HCT116 (cell line): ENCODE data around the gene NGFR. TPM values are rescaled to one million over a fixed set of nuclear protein-coding genes. Genes with fewer than 3 reads are reported as not detected.

Experiments used
- ATAC-seq: fragments of 200-7000 bp; cut with Tn5 transposase; 2 replicates; pipeline ENCODE4 v1.9.1; 2020; ENCODE audit warnings: mild to moderate bottlenecking, moderate library complexity
- BruUV-seq: library from RNA; stranded (reverse); fragments of 400-500 nt; replicated peaks from 2 replicates; lab custom pipeline; 2021; lab: Mats Ljungman, UMichigan
- CTCF ChIA-PET: fragments of 300-600 bp; sonication (Branson Sonifier 250); formaldehyde crosslinking; loops from one replicate; lab custom pipeline; 2021; ENCODE audit warnings: antibody characterized with exemption; lab: Charles Lee
- POLR2A ChIA-PET: fragments of 300-600, 350-600 bp; sonication (Branson Sonifier 250); formaldehyde crosslinking; loops from one replicate; lab custom pipeline; 2021; ENCODE audit warnings: antibody characterized with exemption; lab: Charles Lee
- RAD21 ChIA-PET, 2 experiments: fragments of 300-600 bp; sonication (Branson Sonifier 250); formaldehyde crosslinking; loops; one replicate each; lab custom pipeline; 2023; ENCODE audit warnings: low total read pairs in 2 of 2; ENCODE audit not compliant: uncharacterized antibody in 2 of 2, unreplicated experiment in 2 of 2, low non-redundant PET in 1 of 2; lab: Charles Lee
- DNase-seq: peaks from one replicate; pipeline ENCODE4 v3.0.0-alpha.2; 2010; ENCODE audit warnings: low read depth, low spot score
- H2AFZ ChIP-seq: fragments of 200-600 bp; shearing (Covaris generic), sonication (generic); 2 replicates; pipeline ENCODE4 v1.6.1; 2017; ENCODE audit warnings: low read depth, mixed run types, mixed read lengths, antibody characterized with exemption, low read length; ENCODE audit not compliant: poor library complexity, severe bottlenecking
- H3K27ac ChIP-seq: 2 replicates; pipeline ENCODE4 v1.5.1; 2012; ENCODE audit warnings: low read depth, low read length
- H3K27me3 ChIP-seq: fragments of 200-600 bp; sonication (generic); 2 replicates; pipeline ENCODE4 v1.6.1; 2016; ENCODE audit warnings: mixed run types, low read length, mixed read lengths; ENCODE audit not compliant: insufficient read depth
- H3K36me3 ChIP-seq, 2 experiments: fragments of 200-500 bp in 1 of 2; fragments of 200-600 bp in 1 of 2; sonication (Bioruptor generic) in 1 of 2; sonication (generic) in 1 of 2; 2 replicates each; pipeline versions ENCODE4 v1.5.1 to v1.6.1; 2014 to 2016; ENCODE audit warnings: low read length in 2 of 2, inconsistent platforms in 1 of 2, mixed read lengths in 1 of 2, mixed run types in 1 of 2; ENCODE audit not compliant: insufficient read depth in 2 of 2, control insufficient read depth in 1 of 2
- H3K4me1 ChIP-seq, 2 experiments: fragments of 200-600 bp in 1 of 2; sonication (generic) in 1 of 2; 2 replicates each; pipeline versions ENCODE4 v1.5.1 to v1.6.1; 2012 to 2017; ENCODE audit warnings: low read length in 2 of 2, inconsistent platforms in 1 of 2, mild to moderate bottlenecking in 1 of 2, mixed read lengths in 1 of 2, mixed run types in 1 of 2, moderate library complexity in 1 of 2; ENCODE audit not compliant: insufficient read depth in 2 of 2, control insufficient read depth in 1 of 2
- H3K4me2 ChIP-seq: fragments of 200-600 bp; sonication (generic); 2 replicates; pipeline ENCODE4 v1.6.1; 2017; ENCODE audit warnings: mixed run types, low read length, mixed read lengths
- H3K4me3 ChIP-seq, 2 experiments: fragments of 200-600 bp in 1 of 2; sonication (generic) in 1 of 2; replicated peaks in 1 of 2; 2 replicates each; pipeline ENCODE4 v1.5.1; 2011 to 2016; ENCODE audit warnings: low read length in 2 of 2, control low read depth in 1 of 2, low read depth in 1 of 2, mild to moderate bottlenecking in 1 of 2, mixed read lengths in 1 of 2, mixed run types in 1 of 2
- H3K79me2 ChIP-seq: fragments of 200-600 bp; sonication (generic); 2 replicates; pipeline ENCODE4 v1.6.1; 2017; ENCODE audit warnings: mild to moderate bottlenecking, mixed run types, low read length, moderate library complexity, mixed read lengths; ENCODE audit not compliant: insufficient read depth
- H3K9ac ChIP-seq: fragments of 200-600 bp; sonication (generic); 2 replicates; pipeline ENCODE4 v1.6.1; 2016; ENCODE audit warnings: low read length, mixed read lengths
- H3K9me2 ChIP-seq: fragments of 200-600 bp; sonication (generic), shearing (Covaris generic); 2 replicates; pipeline ENCODE4 v1.6.1; 2017; ENCODE audit warnings: mixed run types, mild to moderate bottlenecking, moderate library complexity; ENCODE audit not compliant: insufficient read depth
- H3K9me3 ChIP-seq, 2 experiments: fragments of 200-500 bp in 1 of 2; fragments of 200-600 bp in 1 of 2; sonication (Bioruptor generic) in 1 of 2; sonication (generic) in 1 of 2; 2 replicates each; pipeline ENCODE4 v1.6.1; 2014 to 2017; ENCODE audit warnings: low read length in 2 of 2, mixed read lengths in 2 of 2, inconsistent platforms in 1 of 2, low read depth in 1 of 2, mild to moderate bottlenecking in 1 of 2, mixed run types in 1 of 2, moderate library complexity in 1 of 2; ENCODE audit not compliant: control insufficient read depth in 1 of 2, insufficient read depth in 1 of 2
- H4K20me1 ChIP-seq: fragments of 200-600 bp; sonication (generic), shearing (Covaris generic); 2 replicates; pipeline ENCODE4 v1.6.1; 2017; ENCODE audit warnings: mixed run types, mild to moderate bottlenecking, moderate library complexity; ENCODE audit not compliant: insufficient read depth
- ATF3 ChIP-seq: IDR thresholded peaks from 2 replicates; pipeline ENCODE4 v1.6.1; 2012
- CBX3 ChIP-seq: IDR thresholded peaks from 2 replicates; pipeline ENCODE4 v1.6.1; 2012; ENCODE audit warnings: low read depth
- CEBPB ChIP-seq: IDR thresholded peaks from 2 replicates; pipeline ENCODE4 v1.6.1; 2012; ENCODE audit warnings: low read depth
- EGR1 ChIP-seq: IDR thresholded peaks from 2 replicates; pipeline ENCODE4 v1.6.1; 2012; ENCODE audit warnings: low read depth
- ELF1 ChIP-seq: IDR thresholded peaks from 2 replicates; pipeline ENCODE4 v1.6.1; 2012; ENCODE audit warnings: low read depth, borderline replicate concordance
- EZH2 ChIP-seq: fragments of 200-600 bp; sonication (generic); IDR thresholded peaks from 2 replicates; pipeline ENCODE4 v1.6.1; 2017; ENCODE audit warnings: antibody characterized with exemption, mixed run types
- EZH2phosphoT487 ChIP-seq: fragments of 200-600 bp; IDR thresholded peaks from 2 replicates; pipeline ENCODE4 v1.6.1; 2018; ENCODE audit warnings: antibody characterized with exemption, borderline replicate concordance
- FOSL1 ChIP-seq: IDR thresholded peaks from 2 replicates; pipeline ENCODE4 v1.6.1; 2012; ENCODE audit warnings: low read depth
- JUND ChIP-seq: IDR thresholded peaks from 2 replicates; pipeline ENCODE4 v1.6.1; 2012
- MAX ChIP-seq: IDR thresholded peaks from 2 replicates; pipeline ENCODE4 v1.6.1; 2012
- POLR2AphosphoS5 ChIP-seq: IDR thresholded peaks from 2 replicates; pipeline ENCODE4 v1.6.1; 2011; ENCODE audit warnings: mild to moderate bottlenecking, low read depth, low read length, moderate library complexity
- RAD21 ChIP-seq: IDR thresholded peaks from 2 replicates; pipeline ENCODE4 v1.6.1; 2012; ENCODE audit warnings: low read depth, mild to moderate bottlenecking
- SIN3A ChIP-seq: IDR thresholded peaks from 2 replicates; pipeline ENCODE4 v1.6.1; 2012; ENCODE audit warnings: low read depth
- SRF ChIP-seq: IDR thresholded peaks from 2 replicates; pipeline ENCODE4 v1.6.1; 2012; ENCODE audit warnings: low read depth
- TCF7L2 ChIP-seq: IDR thresholded peaks from 2 replicates; pipeline ENCODE4 v1.7.0; 2011; ENCODE audit warnings: borderline replicate concordance, inconsistent platforms; ENCODE audit not compliant: insufficient read depth, insufficient read length; ENCODE audit errors: extremely low read depth
- ZFX ChIP-seq: fragments of 450-650 bp; IDR thresholded peaks from 2 replicates; pipeline ENCODE4 v1.6.1; 2017
- intact Hi-C: fragments of 100-400 bp; cut with micrococcal nuclease; formaldehyde crosslinking; loops from 2 replicates; pipeline ENCODE4 v1.10.0; 2022
- total RNA-seq: library from RNA; stranded (reverse); gene quantifications from one replicate; pipeline ENCODE4 v1.2.1, GENCODE V29; 2021; ENCODE audit not compliant: unreplicated experiment
- TF ChIP-seq, protein P1 (sequence below): IDR thresholded peaks from 2 replicates; pipeline ENCODE4 v1.6.1; 2011; ENCODE audit warnings: mild to moderate bottlenecking, low read length, moderate library complexity; ENCODE audit not compliant: insufficient replicate concordance; ENCODE audit errors: extremely low read depth
- TF ChIP-seq, protein P2 (sequence below), 3 experiments: fragments of 200-600 bp in 1 of 3; sonication (generic) in 1 of 3; IDR thresholded peaks in 2 of 3; conservative IDR thresholded peaks in 1 of 3; 2 replicates each; pipeline ENCODE4 v1.5.1; 2012 to 2017; ENCODE audit warnings: low read depth in 2 of 3, low read length in 2 of 3, antibody characterized with exemption in 1 of 3, borderline replicate concordance in 1 of 3, control low read depth in 1 of 3, mild to moderate bottlenecking in 1 of 3, mixed read lengths in 1 of 3, mixed run types in 1 of 3, moderate library complexity in 1 of 3; ENCODE audit not compliant: insufficient read depth in 1 of 3

NGFR gene
- total RNA-seq, 1 experiment from 2014 or later: 6.1 TPM

GRCh38 chr17:49546546-49547535 lies 51.7 kb downstream of the NGFR start (continued):
- no peak for TF ChIP-seq ELF1

GRCh38 chr17:49547566-49547965 lies 52.5 kb downstream of the NGFR start:
- Histone ChIP-seq H3K79me2 (no peaks in the 10 kb centered on the region), H3K9me3 (no peaks in the 10 kb centered on the region; a peak in 1 of 4 replicates), H3K36me3 (no peaks in the 10 kb centered on the region), H3K9ac (no peak overlapping the region), H2AFZ (no peak overlapping the region), H3K4me3 (no peak overlapping the region), H3K27ac (no peak overlapping the region), H3K4me1 (no peaks in the 10 kb centered on the region), H4K20me1 (no peaks in the 10 kb centered on the region), H3K27me3 (no peaks in the 10 kb centered on the region), H3K4me2 (no peak overlapping the region), H3K9me2 (no peaks in the 10 kb centered on the region)
- intact Hi-C loops: no loop called here
- no peak for ATAC-seq
- CTCF ChIA-PET: interaction anchor here (1.5 kb wide), 2 partner anchors 114 to 233 kb away, joined by 3 to 5 read pairs; no protein-coding TSS in a partner anchor
- POLR2A ChIA-PET: no interaction called here
- no peak for DNase-seq
- BruUV-seq: no TSS peak
- RAD21 ChIA-PET: no interaction called here
- TF ChIP-seq EZH2: no peak
- TF ChIP-seq CBX3: no peak
- no peak for TF ChIP-seq RAD21
- no peak for TF ChIP-seq SIN3A
- no peak for TF ChIP-seq EZH2phosphoT487
- TF ChIP-seq MAX: no peak
- no peak for TF ChIP-seq ELF1
- no peak for TF ChIP-seq ATF3
- no peak for TF ChIP-seq EGR1
- no peak for TF ChIP-seq CEBPB
- no peak for TF ChIP-seq FOSL1
- TF ChIP-seq, protein P1, sequence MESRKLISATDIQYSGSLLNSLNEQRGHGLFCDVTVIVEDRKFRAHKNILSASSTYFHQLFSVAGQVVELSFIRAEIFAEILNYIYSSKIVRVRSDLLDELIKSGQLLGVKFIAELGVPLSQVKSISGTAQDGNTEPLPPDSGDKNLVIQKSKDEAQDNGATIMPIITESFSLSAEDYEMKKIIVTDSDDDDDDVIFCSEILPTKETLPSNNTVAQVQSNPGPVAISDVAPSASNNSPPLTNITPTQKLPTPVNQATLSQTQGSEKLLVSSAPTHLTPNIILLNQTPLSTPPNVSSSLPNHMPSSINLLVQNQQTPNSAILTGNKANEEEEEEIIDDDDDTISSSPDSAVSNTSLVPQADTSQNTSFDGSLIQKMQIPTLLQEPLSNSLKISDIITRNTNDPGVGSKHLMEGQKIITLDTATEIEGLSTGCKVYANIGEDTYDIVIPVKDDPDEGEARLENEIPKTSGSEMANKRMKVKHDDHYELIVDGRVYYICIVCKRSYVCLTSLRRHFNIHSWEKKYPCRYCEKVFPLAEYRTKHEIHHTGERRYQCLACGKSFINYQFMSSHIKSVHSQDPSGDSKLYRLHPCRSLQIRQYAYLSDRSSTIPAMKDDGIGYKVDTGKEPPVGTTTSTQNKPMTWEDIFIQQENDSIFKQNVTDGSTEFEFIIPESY: no peak
- TF ChIP-seq TCF7L2: no peak
- TF ChIP-seq, protein P2, sequence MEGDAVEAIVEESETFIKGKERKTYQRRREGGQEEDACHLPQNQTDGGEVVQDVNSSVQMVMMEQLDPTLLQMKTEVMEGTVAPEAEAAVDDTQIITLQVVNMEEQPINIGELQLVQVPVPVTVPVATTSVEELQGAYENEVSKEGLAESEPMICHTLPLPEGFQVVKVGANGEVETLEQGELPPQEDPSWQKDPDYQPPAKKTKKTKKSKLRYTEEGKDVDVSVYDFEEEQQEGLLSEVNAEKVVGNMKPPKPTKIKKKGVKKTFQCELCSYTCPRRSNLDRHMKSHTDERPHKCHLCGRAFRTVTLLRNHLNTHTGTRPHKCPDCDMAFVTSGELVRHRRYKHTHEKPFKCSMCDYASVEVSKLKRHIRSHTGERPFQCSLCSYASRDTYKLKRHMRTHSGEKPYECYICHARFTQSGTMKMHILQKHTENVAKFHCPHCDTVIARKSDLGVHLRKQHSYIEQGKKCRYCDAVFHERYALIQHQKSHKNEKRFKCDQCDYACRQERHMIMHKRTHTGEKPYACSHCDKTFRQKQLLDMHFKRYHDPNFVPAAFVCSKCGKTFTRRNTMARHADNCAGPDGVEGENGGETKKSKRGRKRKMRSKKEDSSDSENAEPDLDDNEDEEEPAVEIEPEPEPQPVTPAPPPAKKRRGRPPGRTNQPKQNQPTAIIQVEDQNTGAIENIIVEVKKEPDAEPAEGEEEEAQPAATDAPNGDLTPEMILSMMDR (IDR thresholded peaks at IDR 0.05 in 2 of 3, conservative IDR thresholded peaks at IDR 0.05 in 1 of 3; ENCODE audit: borderline replicate concordance in 1 of 3, insufficient read depth in 1 of 3, low read depth in 2 of 3, low read length in 2 of 3): no peak
- no peak for TF ChIP-seq ZFX
- TF ChIP-seq JUND: no peak
- TF ChIP-seq SRF: no peak
- TF ChIP-seq POLR2AphosphoS5: no peak
